H1 (cell line): ENCODE results near the gene TMEM182. TPM values are rescaled to one million over a fixed set of nuclear protein-coding genes. Genes with fewer than 3 reads are reported as not detected.

Source experiments
- CTCF ChIA-PET: fragments of 300-600 bp; sonication (Branson Sonifier 250); formaldehyde crosslinking; loops from one replicate; lab custom pipeline; 2021; ENCODE audit not compliant: partially characterized antibody; lab: Charles Lee
- POLR2A ChIA-PET: fragments of 300-600 bp; sonication (Branson Sonifier 250); formaldehyde crosslinking; loops from one replicate; lab custom pipeline; 2021; ENCODE audit warnings: inconsistent platforms; ENCODE audit not compliant: partially characterized antibody; lab: Charles Lee
- DNase-seq, 2 experiments: peaks; one replicate each; pipeline versions ENCODE4 v3.0.0 to v3.0.0-alpha.2; 2010 to 2022; ENCODE audit warnings: low spot score in 2 of 2, low read depth in 1 of 2, mixed read lengths in 1 of 2
- FAIRE-seq: peaks from 2 replicates; lab custom pipeline; 2011; peaks lifted over from hg19 to GRCh38; lab: Jason Lieb, UNC
- H2AFZ ChIP-seq: 2 replicates; pipeline ENCODE4 v1.8.1; 2012; ENCODE audit warnings: low read length, inconsistent platforms
- H2AK5ac ChIP-seq: 2 replicates; pipeline ENCODE4 v1.6.1; 2013; ENCODE audit warnings: low read depth, low read length
- H2BK120ac ChIP-seq: replicated peaks from 2 replicates; pipeline ENCODE3; 2013; ENCODE audit warnings: low read depth, low read length, inconsistent platforms
- H2BK12ac ChIP-seq: 2 replicates; pipeline ENCODE4 v1.6.1; 2013; ENCODE audit warnings: low read depth, low read length
- H2BK15ac ChIP-seq: 2 replicates; pipeline ENCODE4 v1.6.1; 2013; ENCODE audit warnings: low read length
- H2BK20ac ChIP-seq: 2 replicates; pipeline ENCODE4 v1.6.1; 2013; ENCODE audit warnings: low read length
- H2BK5ac ChIP-seq: 2 replicates; pipeline ENCODE4 v1.6.1; 2013; ENCODE audit warnings: low read depth, low read length
- H3K14ac ChIP-seq: 2 replicates; pipeline ENCODE4 v1.6.1; 2013; ENCODE audit warnings: inconsistent platforms; ENCODE audit not compliant: insufficient read length
- H3K18ac ChIP-seq: 2 replicates; pipeline ENCODE4 v1.6.1; 2013; ENCODE audit warnings: low read length; ENCODE audit errors: extremely low read depth
- H3K23ac ChIP-seq: 2 replicates; pipeline ENCODE4 v1.6.1; 2013; ENCODE audit warnings: inconsistent platforms; ENCODE audit not compliant: insufficient read length
- H3K23me2 ChIP-seq: 2 replicates; pipeline ENCODE4 v1.6.1; 2013; ENCODE audit warnings: low read depth, low read length
- H3K27ac ChIP-seq: 2 replicates; pipeline ENCODE4 v1.6.1; 2011; ENCODE audit warnings: low read depth, low read length, inconsistent platforms
- H3K27me3 ChIP-seq, 4 experiments: replicated peaks in 1 of 4; 1 replicate in 1 of 4; 2 replicates in 3 of 4; pipeline versions ENCODE4 v1.6.1 to v1.8.1; 2011 to 2013; ENCODE audit warnings: low read length in 3 of 4, mild to moderate bottlenecking in 3 of 4, inconsistent platforms in 2 of 4, mixed read lengths in 2 of 4, moderate library complexity in 1 of 4; ENCODE audit not compliant: control insufficient read depth in 3 of 4, insufficient read depth in 3 of 4; ENCODE audit errors: extremely low read depth in 1 of 4
- H3K36me3 ChIP-seq, 4 experiments: 2 replicates each; pipeline versions ENCODE4 v1.6.1 to v1.8.1; 2011 to 2013; ENCODE audit warnings: mild to moderate bottlenecking in 4 of 4, low read length in 3 of 4, moderate library complexity in 2 of 4, control low read depth in 1 of 4, inconsistent platforms in 1 of 4; ENCODE audit not compliant: insufficient read depth in 4 of 4, control insufficient read depth in 2 of 4
- H3K4ac ChIP-seq: replicated peaks from 2 replicates; pipeline ENCODE3; 2013; ENCODE audit warnings: low read length, low read depth, mixed read lengths, inconsistent platforms; ENCODE audit not compliant: insufficient read length
- H3K4me1 ChIP-seq, 4 experiments: replicated peaks in 1 of 4; 1 replicate in 1 of 4; 2 replicates in 3 of 4; pipeline versions ENCODE4 v1.6.1 to v1.8.1; 2011 to 2013; ENCODE audit warnings: low read length in 3 of 4, inconsistent platforms in 2 of 4, mixed read lengths in 1 of 4; ENCODE audit not compliant: insufficient read depth in 4 of 4, control insufficient read depth in 3 of 4
- H3K4me2 ChIP-seq, 2 experiments: 2 replicates each; pipeline versions ENCODE4 v1.6.1 to v1.8.1; 2011 to 2013; ENCODE audit warnings: low read depth in 2 of 2, low read length in 2 of 2, control low read depth in 1 of 2, inconsistent platforms in 1 of 2, mild to moderate bottlenecking in 1 of 2; ENCODE audit not compliant: insufficient read depth in 1 of 2
- H3K4me3 ChIP-seq, 4 experiments: fragments of 200-600, 300-600 bp in 1 of 4; sonication (generic), shearing (Covaris generic), sonication (Bioruptor Twin) in 1 of 4; 2 replicates each; pipeline versions ENCODE4 v1.5.1 to v1.8.1; 2011 to 2016; ENCODE audit warnings: low read length in 4 of 4, low read depth in 3 of 4, control low read depth in 2 of 4, inconsistent platforms in 2 of 4, mild to moderate bottlenecking in 2 of 4, mixed read lengths in 1 of 4, moderate library complexity in 1 of 4; ENCODE audit not compliant: insufficient read depth in 2 of 4; ENCODE audit errors: extremely low read depth in 1 of 4
- H3K56ac ChIP-seq: replicated peaks from 2 replicates; pipeline ENCODE3; 2013; ENCODE audit warnings: low read depth, mild to moderate bottlenecking, mixed read lengths, low read length, inconsistent platforms; ENCODE audit not compliant: insufficient read length
- H3K79me1 ChIP-seq: 2 replicates; pipeline ENCODE4 v1.6.1; 2013; ENCODE audit warnings: low read depth, low read length, control low read depth
- H3K79me2 ChIP-seq, 2 experiments: 2 replicates each; pipeline versions ENCODE4 v1.6.1 to v1.8.1; 2012 to 2013; ENCODE audit warnings: low read length in 2 of 2, mild to moderate bottlenecking in 2 of 2, inconsistent platforms in 1 of 2; ENCODE audit not compliant: insufficient read depth in 2 of 2, control insufficient read depth in 1 of 2
- H3K9ac ChIP-seq, 4 experiments: replicated peaks in 1 of 4; 1 replicate in 1 of 4; 2 replicates in 3 of 4; pipeline versions ENCODE4 v1.6.1 to v1.8.1; 2011 to 2013; ENCODE audit warnings: low read depth in 3 of 4, low read length in 3 of 4, control low read depth in 2 of 4, mild to moderate bottlenecking in 2 of 4, moderate library complexity in 2 of 4, inconsistent platforms in 1 of 4; ENCODE audit errors: extremely low read depth in 1 of 4
- H3K9me3 ChIP-seq, 2 experiments: 2 replicates each; pipeline versions ENCODE4 v1.6.1 to v1.8.1; 2012 to 2013; ENCODE audit warnings: mild to moderate bottlenecking in 2 of 2, moderate library complexity in 2 of 2, control low read depth in 1 of 2, inconsistent platforms in 1 of 2, low read depth in 1 of 2, low read length in 1 of 2, mixed read lengths in 1 of 2; ENCODE audit not compliant: insufficient read depth in 2 of 2
- H4K20me1 ChIP-seq, 2 experiments: replicated peaks in 1 of 2; 2 replicates each; pipeline versions ENCODE3 to v1.8.1; 2011 to 2013; ENCODE audit warnings: inconsistent platforms in 2 of 2, low read length in 2 of 2, mild to moderate bottlenecking in 1 of 2; ENCODE audit not compliant: insufficient read depth in 2 of 2, control insufficient read depth in 1 of 2
- H4K5ac ChIP-seq: 2 replicates; pipeline ENCODE4 v1.6.1; 2013; ENCODE audit warnings: low read length, low read depth, mixed read lengths, inconsistent platforms; ENCODE audit not compliant: insufficient read length
- H4K8ac ChIP-seq: 2 replicates; pipeline ENCODE4 v1.8.0; 2013; ENCODE audit warnings: mild to moderate bottlenecking, moderate library complexity, low read length, inconsistent platforms; ENCODE audit not compliant: insufficient read depth; ENCODE audit errors: extremely low read depth
- H4K91ac ChIP-seq: replicated peaks from 2 replicates; pipeline ENCODE3; 2013; ENCODE audit warnings: low read length, mixed read lengths, inconsistent platforms; ENCODE audit not compliant: insufficient read length
- RFX5 ChIP-seq: IDR thresholded peaks from 2 replicates; pipeline ENCODE4 v1.6.1; 2011; ENCODE audit warnings: low read depth, low read length, improper control_type of control experiment, borderline replicate concordance
- SUZ12 ChIP-seq: fragments of 200-600 bp; sonication (generic); IDR thresholded peaks from 2 replicates; pipeline ENCODE4 v1.6.1; 2012; ENCODE audit warnings: mild to moderate bottlenecking, inconsistent platforms, low read length, moderate library complexity, mixed read lengths
- ZNF274 ChIP-seq: IDR thresholded peaks from 2 replicates; pipeline ENCODE4 v1.7.0; 2012; ENCODE audit warnings: low read length, borderline replicate concordance; ENCODE audit errors: extremely low read depth
- WGBS, 2 experiments: shearing (Covaris generic) in 1 of 2; methylation state at CpG; one replicate each; pipeline versions ENCODE4 v1.1.6 to v1.1.7; 2013 to 2015; ENCODE audit warnings: low lambda C conversion rate in 2 of 2, mixed read lengths in 2 of 2, inconsistent platforms in 1 of 2, low coverage in 1 of 2, missing lambda C conversion rate in 1 of 2; ENCODE audit not compliant: insufficient replicate concordance in 2 of 2, insufficient coverage in 1 of 2, insufficient read length in 1 of 2; ENCODE audit errors: extremely low coverage in 1 of 2, missing lambda C conversion rate in 1 of 2; 5-methylcytosine and 5-hydroxymethylcytosine counted together
- polyA plus RNA-seq, 7 experiments: library from polyadenylated mRNA; depleted of rRNA in 3 of 7; stranded (reverse) in 5 of 7; unstranded in 2 of 7; fragments of >200 nt in 5 of 7; fragments of 200-250 nt in 2 of 7; gene quantifications; 1 replicate in 5 of 7; 2 replicates in 1 of 7; 4 replicates in 1 of 7; pipeline versions ENCODE4 v1.2.1 to v1.2.3, GENCODE V29; 2011 to 2013; ENCODE audit warnings: missing spikeins in 2 of 7, mixed read lengths in 2 of 7
- total RNA-seq: library from RNA; stranded (reverse); fragmentation: NEBNext Ultra II Directional; extraction: Animal tissue kit (Norgen Biotek cat#: 25700); gene quantifications from 2 replicates; pipeline ENCODE4 v1.2.1, GENCODE V29; 2021

TMEM182 gene
- total and polyA plus RNA-seq, 2 of the 8 experiments (the other 6 are each of a cell fraction or from before 2014, with no cell fraction given) = 3.1 to 4.3 TPM

- FAIRE-seq = no peak
Observed at GRCh38 chr2:102773149-102773705, 11.4 kb downstream of the TMEM182 start.

More at GRCh38 chr2:102773149-102773705, 11.4 kb downstream of the TMEM182 start:
- no peaks in the 10 kb centered on the region for H3K4me1 ChIP-seq
- H4K5ac ChIP-seq = no peak overlapping the region
- WGBS, 2 experiments = 83% methylated on average over 5 of the region's 5 CpGs; no CpG with 5 or more reads in 1 of the 2 experiments
- no peaks in the 10 kb centered on the region for H3K36me3 ChIP-seq
- no peaks in the 10 kb centered on the region for H3K79me2 ChIP-seq
- H4K20me1 ChIP-seq = no peaks in the 10 kb centered on the region
- no peak overlapping the region for H2AK5ac ChIP-seq
- H3K27ac ChIP-seq = no peak overlapping the region
- H3K4me3 ChIP-seq = no peak overlapping the region
- H3K4ac ChIP-seq = no peak overlapping the region
- H3K23me2 ChIP-seq = no peaks in the 10 kb centered on the region
- no peak overlapping the region for H3K9ac ChIP-seq
- H3K9me3 ChIP-seq = no peaks in the 10 kb centered on the region
- H3K27me3 ChIP-seq = no peaks in the 10 kb centered on the region
- no peak overlapping the region for H2BK20ac ChIP-seq
- H3K79me1 ChIP-seq = no peaks in the 10 kb centered on the region
- no peak overlapping the region for H3K56ac ChIP-seq
- TF ChIP-seq SUZ12 = no peak
- no peak for TF ChIP-seq RFX5
- no peak for TF ChIP-seq ZNF274
- TF ChIP-seq, all 59 proteins: peak for 0
- Histone ChIP-seq H4K91ac (no peak overlapping the region), H2BK5ac (no peak overlapping the region), H3K23ac (no peak overlapping the region), H2BK15ac (no peak overlapping the region), H3K14ac (no peak overlapping the region), H4K8ac (no peak overlapping the region), H2BK12ac (no peak overlapping the region), H2AFZ (no peak overlapping the region), H3K4me2 (no peak overlapping the region), H3K18ac (no peak overlapping the region), H2BK120ac (no peak overlapping the region)
- POLR2A ChIA-PET = no interaction called here
- CTCF ChIA-PET = interaction anchor here (1.3 to 2.5 kb wide), 3 partner anchors 16 to 33 kb away, joined by 4 to 16 read pairs (median 9); no protein-coding TSS in a partner anchor
- DNase-seq = no peak
